NCI-H345 treated with DMSO at 0.1 percent for 48 hours (cell line): Measurements from ENCODE around the gene CPNE4.
"Not testable (repeated sequence)": the region's sequence is repeated elsewhere in the genome, so short reads cannot be mapped to it uniquely, and the experiment has no call there.

Experiments used
- DNase-seq: peaks from one replicate; lab custom pipeline; 2025; ENCODE audit not compliant: unreplicated experiment; lab: John Stamatoyannopoulos, UW

The CPNE4 gene

GRCh38 chr3:131486545-131486944, 548.3 kb downstream of the CPNE4 start:
- not testable (repeated sequence) for DNase-seq

DNA sequence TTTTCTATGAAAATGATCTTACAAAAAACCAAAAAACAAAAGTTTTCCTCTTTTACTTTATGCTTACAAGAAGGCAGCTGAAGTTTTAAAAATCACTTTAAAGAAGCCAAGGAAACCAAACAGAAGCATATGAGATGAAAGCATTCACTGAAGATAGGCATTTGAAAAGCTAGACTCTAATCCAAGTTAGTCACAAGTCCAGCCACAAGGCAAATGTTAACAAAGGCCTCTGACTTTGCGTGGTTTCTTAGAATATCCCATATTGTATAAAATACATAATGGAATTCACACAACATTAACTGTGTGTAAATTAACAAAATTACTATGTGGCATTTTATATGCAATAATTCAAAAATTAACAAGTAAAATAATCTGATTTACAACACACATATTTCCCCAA, 549.7 kb downstream of the CPNE4 start:
- no peak for DNase-seq

DNA sequence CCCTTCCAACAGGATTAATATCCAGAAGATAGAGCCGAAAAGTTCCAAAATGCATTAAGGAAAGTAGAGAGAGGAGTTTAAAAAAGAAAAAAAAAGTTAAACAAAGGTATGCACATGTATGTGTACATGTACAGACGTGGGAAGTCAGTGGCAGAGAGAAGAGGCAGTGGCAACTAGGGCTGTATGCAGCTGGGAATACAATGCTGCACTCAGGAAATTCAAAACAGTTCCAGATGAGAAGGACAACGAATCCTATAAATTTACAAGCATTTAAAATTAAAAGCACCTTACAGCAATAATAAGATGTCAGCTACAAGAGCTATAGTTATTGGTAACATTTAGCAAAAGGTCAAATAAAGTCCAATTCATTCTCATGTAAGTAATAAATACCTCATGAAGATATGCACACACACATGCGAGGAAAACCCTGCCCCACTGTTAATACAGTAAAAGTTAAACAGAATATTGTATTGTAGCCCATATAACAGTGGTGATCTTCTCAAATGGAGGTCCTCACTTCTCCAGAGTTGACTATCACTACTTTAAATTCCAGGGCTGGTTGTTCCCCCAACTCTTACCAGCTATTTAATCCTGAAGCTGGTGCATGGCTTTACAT, 550.2 kb downstream of the CPNE4 start:
- no peak for DNase-seq
